A204.1 (cell line): ENCODE results near the gene DISP3.

Experiments
- FAIRE-seq: peaks from 2 replicates; lab custom pipeline; 2012; peaks lifted over from hg19 to GRCh38; lab: Jason Lieb, UNC

Gene DISP3

DNA sequence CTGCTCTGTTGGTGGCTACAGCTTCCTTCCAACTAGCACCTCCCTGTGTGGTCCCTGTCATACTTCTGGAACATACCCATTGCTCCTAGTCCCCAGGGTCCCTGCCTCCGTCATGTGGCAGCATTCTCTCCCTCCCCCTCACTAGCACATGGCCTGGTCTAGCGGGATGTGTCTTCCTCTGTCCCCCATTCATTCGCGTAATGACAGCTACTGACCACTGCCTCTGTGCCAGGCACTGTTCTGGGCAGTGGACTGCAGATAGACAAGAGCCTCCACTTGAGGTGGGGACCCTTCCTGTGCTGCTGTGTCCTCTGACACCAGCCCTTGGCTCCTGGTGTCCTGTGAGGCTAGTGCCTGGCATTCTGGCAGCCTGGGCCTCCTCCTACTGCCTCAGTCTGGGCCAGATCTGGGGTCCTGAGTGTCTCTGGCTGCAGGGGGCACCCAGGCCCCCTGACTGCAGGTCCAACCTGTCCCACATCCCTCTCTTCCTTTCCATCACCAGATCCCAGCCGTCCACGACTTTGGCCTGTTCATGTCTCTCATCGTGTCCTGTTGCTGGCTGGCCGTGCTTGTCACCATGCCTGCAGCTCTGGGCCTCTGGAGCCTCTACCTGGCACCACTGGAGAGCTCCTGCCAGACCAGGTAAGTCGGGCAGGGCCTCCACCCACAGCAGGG is 38.1 kb downstream of the DISP3 start:
- no peak for FAIRE-seq

DNA sequence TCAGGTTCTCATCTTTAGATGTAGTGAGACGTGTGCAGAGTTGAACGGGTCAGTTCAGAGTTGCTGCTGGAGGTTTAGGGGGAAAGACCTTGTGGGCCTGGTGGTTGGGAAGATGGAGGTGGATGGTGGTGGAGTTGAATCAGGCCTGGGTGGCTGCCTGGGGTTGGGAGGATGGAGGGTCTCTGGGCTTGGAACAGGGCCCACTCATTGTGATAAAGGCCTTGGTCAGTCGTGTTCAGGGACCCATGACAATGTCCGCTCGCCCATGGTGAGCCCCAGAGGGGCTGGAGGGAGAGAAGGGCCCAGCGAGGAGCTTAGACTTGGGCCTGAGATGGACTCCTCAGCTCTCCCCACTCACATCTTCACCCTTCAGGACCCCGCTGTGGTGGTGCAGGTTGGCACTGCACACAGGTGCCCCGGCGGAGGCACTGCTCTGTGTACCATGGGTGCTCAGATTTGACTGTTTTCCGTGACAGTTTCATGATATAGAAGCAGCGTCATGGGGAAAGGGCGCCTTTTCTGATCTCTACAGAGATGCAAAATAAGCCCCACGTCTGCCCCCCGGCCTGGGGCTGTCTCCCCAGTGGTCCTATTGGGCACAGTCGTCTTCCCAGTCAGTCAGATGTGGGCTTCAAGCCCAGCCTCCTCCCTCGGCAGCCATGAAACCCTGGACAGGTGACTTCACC is 39.2 kb downstream of the DISP3 start:
- FAIRE-seq, result no peak

DNA sequence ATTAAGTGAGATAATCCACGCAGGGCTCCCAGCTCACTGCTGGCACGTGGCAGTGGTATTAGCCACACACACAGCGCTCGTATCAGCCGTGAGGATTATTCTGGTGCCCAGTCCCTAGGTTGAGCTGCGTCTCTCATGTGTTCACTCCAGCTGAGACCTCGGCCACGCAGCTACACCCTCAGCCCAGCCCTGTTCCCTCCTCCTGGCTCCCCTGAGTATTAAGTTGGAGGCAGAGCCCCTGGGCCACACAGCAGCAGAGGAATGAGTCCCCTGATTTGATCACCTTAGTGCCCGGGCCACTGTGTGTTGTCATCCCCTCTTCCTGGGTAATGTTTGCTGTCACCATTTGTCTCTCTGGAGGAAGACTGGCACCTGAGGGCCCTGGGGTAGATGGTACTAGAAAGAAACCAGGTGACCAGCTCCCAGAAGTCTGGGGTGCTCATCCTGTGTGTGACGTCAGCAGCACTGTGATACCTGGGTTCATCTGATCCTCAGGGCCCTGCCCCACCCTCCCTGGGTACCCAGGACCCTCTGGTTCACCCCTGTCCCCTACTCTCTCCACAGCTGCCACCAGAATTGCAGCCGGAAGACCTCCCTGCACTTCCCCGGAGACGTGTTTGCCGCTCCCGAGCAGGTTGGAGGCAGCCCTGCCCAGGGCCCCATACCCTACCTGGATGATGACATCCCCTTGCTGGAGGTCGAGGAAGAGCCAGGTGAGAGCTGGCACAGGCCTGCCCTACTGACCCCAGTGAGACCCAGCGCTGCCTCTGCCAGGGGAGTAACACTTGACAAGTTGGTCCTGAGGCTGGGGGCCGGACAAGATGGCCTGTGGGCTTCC is 40.1 kb downstream of the DISP3 start:
- FAIRE-seq, result no peak

DNA sequence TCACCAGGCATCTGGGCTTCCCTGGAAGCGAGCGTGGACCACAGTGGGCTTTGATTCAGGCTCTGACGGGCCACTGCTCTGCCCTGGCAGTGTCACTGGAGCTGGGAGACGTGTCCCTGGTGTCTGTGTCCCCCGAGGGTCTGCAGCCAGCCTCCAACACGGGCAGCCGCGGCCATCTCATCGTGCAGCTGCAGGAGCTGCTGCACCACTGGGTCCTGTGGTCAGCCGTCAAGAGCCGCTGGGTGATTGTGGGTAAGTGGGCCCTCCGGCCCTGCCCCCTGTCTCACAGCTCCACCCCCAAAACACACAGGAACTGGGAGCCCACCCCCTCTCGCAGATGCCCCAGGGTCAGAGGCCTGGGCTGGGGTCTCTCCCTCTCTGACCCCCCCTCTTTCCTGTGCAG is 40.7 kb downstream of the DISP3 start:
- no peak for FAIRE-seq

DNA sequence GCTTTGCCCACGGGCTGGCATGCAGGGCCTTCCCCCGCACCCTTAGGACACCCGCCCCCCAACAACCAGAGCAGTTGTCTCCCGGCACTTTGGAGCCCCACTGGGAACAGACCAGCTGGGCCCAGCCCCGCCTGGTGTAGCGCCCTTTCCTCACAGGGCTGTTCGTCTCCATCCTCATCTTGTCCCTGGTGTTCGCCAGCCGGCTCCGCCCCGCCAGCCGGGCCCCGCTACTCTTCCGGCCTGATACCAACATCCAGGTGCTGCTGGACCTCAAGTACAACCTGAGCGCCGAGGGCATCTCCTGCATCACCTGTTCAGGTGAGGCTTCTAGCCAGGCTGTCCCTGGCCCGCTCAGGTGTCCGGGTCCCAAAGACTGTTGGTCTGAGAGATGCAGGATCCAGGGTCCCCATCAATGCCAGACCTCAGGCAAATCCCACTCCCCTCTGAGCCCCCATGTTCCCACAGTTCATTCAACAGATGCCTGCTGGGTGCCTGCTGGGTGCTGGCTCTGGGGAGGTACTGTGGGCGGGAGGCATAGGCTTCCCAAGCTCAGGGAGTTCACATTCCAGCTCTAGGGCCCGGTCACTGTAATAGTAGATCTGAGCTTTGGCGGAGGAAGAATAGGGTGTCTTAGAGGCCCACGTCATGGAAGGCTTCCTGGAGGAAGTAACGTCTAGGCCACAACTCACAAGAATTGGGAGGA is 41.7 kb downstream of the DISP3 start:
- FAIRE-seq, result no peak

DNA sequence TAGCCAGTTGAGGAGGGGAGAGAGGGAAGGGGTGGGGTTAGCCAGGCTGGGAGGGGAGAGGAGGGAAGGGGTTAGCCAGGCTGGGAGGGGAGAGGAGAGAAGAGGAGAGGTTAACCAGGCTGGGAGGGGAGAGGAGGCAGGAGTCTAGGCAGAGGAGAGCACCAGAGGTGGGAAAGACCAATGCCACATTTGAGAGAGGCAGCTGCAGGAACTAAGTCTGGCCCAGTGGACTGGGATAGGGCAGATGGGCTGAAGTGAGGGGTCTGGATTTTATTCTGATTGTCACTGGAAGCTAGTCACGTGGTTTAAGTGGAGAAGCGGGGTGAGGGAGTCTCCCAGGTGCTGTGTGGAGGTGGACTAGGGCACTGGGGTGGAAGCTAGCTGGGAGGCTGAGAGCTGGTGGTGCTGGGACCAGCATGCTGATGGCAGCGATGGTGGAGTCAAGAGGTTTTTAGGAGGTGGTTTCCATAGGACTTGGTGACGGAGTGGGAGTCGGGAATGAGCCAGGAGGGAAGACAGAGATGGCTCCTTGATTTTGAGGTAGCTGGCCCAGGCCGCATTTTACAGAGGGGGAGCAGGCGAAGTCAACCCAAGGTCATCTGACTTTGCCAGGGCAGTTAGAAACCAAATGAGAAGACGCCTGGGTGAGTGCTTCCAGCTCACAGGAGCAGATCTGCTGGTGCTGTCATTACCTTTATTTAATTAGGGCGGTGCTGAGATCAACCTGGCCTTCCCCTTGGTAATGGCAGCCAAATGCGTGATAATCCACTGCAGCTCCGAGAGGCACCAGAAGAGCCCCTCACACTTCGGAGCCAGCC is 42.8 kb downstream of the DISP3 start:
- no peak for FAIRE-seq

DNA sequence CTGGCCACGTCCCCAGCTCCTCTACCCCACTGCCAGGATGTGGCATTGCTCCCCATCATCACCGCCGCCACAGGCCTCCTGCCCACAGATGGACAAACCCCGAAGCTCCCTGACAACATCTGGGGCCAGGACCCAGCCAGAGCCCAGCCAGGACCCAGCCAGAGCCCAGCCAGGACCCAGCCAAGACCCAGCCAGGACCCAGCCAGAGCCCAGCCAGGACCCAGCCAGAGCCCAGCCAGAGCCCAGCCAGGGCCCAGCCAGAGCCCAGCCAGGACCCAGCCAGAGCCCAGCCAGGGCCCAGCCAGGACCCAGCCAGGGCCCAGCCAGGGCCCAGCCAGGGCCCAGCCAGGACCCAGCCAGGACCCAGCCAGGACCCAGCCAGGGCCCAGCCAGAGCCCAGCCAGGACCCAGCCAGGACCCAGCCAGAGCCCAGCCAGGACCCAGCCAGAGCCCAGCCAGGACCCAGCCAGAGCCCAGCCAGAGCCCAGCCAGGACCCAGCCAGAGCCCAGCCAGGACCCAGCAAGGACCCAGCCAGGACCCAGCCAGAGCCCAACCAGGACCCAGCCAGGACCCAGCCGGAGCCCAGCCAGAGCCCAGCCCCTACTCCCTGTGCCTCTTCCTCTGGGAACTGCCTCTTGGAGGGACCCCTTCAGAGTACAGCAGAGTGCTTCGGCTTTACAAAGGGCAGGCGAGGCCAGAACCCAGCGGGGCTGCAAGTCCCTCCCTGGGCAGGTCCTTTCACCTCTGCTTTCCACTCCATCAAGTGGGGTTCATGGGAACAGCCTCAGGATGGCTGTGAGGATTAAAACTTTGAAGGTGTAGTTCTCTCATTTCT is 43.7 kb downstream of the DISP3 start:
- FAIRE-seq, result no peak

DNA sequence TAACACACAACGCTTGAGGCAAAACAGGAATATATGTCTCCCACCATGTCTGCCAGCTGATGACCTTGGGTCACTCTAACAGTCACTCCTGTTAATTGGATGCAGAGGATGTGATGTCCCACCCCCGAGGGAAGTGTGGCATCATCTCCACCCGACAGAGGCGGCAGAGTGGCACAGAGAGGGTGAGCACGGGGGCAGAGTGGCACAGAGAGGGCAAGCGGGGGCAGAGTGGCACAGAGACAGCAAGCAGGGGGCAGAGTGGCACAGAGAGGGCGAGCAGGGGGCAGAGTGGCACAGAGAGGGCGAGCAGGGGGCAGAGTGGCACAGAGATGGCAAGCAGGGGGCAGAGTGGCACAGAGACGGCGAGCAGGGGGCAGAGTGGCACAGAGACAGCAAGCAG is 44.3 kb downstream of the DISP3 start:
- no peak for FAIRE-seq

DNA sequence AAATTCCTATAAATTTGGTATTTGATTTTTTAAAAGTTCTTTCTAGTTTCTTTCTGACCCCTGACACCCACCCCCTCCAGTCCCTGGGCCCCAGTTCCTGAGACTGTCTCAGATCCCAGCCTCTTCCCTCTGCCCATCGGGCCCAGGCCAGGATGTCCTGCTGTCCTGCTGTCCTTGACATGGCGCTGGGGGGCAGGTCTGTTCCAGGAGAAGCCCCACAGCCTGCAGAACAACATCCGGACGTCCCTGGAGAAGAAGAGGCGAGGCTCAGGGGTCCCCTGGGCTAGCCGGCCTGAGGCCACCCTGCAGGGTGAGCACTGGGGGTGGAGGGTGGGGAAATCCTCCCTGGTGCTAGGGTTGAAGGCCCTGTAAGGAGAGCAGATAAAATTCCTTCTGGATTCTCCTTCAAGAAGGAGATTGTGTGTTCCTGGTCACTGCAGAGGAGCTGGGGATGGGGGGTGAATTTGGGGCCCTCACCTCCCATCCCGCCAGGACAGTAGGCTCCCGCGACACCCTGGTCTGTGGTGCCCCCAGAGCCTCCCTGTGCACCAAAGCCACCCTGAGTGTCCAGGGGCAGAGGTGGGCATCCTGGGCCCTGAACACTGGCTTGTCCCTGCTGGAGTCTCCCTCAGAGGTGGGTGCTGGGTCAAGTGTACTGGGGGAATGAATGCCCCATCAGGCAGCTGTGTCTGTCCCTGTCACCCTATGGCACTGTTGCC is 45.0 kb downstream of the DISP3 start:
- FAIRE-seq, result no peak

DNA sequence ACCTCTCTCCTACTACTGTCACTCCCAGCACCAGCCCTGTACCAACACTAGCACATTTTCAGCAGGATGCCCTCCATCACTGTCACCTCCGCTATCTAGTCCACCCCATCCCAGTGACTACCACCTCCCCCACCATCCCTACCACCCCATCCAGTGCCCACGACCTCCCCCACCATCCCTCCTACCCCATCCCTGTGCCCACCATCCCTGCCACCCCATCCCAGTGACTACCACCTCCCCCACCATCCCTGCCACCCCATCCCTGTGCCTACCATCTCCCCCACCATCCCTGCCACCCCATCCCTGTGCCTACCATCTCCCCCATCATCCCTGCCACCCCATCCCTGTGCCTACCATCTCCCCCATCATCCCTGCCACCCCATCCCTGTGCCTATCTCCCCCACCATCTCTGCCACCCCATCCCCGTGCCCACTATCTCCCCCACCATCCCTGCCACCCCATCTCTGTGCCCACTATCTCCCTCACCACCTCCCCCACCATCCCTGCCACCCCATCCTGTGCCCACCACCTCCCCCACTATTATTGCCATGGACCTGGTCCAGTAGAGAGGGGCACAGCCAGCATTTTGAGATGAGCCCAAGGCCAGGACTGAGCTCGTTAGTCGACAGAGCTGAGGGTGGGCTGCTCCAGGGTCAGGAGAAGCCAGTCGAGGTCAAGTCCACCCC is 45.7 kb downstream of the DISP3 start:
- no peak for FAIRE-seq

DNA sequence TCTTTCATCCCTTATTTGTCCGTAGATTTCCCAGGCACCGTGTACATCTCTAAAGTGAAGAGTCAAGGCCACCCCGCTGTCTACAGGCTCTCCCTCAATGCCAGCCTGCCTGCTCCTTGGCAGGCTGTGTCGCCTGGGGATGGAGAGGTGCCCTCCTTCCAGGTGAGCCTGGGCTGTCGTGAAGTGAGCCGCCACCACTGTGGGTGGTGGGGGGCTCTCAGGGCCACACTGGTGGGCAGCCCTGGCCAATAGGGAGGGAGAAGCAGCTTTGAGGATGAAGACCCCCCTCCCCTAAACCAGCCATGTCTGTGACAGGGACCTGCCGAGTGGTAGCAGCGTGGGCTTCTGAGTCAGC is 46.2 kb downstream of the DISP3 start:
- no peak for FAIRE-seq

DNA sequence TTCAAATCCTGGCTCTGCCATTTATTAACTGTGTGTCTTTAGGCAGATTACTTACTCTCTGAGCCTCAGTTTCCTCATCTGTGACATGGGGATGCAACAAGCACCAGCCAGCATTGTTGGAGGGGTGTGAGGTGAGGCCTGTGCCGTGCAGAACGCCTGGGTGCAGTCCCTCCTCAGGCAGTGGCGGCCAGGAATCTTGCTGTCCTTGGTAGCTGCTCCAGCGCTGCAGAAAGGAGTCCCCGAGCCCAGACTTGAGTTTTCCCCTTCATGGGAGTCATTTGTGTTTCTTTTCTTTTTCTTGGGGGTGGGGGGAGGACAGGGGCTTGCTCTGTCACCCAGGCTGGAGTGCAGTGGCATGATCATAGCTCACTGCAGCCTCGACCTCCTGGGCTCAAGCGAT is 46.6 kb downstream of the DISP3 start:
- FAIRE-seq, result no peak

DNA sequence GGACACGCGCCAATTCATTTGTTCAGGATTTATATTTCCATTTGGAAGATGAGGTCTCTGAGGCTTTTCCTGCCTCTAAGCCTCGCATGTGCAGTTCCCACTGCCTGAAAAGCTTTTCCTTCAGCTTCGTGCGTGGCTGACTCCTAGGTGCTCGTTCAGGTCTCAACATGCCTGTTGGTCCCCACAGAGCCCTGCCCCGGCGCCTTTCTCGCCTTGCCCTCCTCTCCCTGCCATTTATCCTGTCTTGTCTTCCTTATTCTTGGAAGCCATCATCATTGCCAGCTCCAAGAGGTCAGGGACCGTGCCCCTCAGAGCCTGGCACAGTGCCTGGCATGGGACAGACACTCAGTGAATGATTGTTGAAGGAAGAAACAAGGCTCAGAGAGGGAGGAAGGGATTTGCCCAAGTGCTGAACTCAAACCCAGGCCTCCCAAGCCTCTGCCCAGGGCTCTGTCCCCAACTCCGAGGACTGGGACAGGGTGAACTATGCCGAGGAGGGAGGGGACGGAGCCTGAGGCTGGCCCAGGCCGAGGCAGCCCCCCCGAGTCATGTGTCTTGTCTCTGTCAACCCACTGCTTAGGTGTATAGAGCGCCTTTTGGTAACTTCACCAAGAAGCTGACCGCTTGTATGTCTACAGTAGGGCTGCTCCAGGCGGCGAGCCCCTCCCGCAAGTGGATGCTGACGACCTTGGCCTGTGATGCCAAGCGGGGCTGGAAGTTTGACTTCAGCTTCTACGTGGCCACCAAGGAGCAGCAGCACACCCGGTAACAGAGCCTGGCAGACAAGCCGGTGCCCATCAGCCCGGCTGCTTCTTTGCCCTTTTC is 47.3 kb downstream of the DISP3 start:
- FAIRE-seq, result no peak

DNA sequence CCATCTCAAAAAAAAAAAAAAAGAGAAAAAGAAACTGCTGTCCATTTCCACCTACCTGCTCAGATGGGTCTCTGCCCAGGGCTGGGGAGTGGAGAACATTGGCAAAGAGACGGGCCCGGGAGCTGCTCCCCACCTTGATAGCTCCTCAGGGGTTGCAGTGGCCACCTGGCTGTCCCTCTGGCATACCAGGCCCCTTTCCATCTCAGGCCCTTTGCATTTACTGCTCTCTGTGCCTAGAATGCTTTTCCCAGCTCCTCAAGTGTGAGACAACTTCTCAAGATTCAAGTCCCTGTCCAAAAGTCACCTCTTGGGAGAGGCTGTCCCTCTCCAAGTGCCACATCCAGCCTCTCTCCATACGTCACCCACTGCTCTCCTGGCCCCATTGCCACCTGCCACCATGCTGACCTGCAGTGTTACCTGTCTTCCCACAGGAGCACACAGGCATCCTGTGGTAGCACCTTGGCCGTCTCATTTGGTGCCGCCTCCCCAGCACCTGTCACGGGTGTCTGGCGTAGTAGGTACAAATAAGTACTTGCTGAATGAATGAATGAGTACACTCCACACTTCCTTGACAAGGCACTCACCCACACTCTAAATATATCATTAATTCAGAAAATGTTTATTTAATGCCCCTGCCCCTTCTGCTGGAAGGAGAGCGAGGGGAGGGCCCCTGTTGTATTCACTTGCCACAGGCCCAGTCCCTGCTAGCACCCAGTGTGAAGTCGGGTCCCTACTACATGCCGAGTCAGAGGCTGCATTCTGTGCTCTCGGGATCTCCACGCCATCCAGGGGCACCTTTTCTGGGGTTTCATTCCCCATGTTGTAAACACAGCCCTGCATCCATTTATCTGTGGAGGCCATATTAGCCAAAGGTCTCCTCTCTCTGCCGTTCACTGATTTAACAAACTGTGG is 48.8 kb downstream of the DISP3 start:
- no peak for FAIRE-seq

DNA sequence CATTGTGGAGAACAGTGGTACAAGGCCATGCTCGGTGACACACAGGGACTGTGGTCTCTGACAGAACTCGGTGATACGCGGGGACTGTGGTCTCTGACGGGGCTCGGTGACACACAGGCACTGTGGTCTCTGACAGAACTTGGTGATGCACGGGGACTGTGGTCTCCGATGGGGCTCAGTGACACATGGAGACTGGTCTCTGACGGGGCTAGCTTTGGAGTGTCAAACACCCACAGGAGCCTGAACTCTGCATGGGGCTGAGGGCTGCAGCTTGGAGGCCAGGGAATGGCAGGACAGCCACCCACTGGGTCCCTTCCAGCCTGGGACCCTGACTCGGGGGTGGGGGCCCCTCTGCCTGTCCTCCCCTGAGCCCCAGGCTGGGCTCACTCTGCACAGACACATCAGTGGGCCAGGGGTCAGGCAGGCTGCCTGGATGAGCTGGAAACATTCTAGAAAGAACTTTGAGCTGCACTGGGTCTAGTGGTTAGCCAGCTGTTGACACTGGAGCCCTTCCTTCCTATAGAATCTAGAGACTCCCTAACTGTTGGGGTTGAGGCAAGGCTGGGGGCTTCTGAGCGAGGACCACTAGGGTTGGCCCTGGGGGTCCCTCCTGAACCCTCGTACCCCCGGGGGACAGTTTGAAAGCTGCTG is 49.8 kb downstream of the DISP3 start:
- no peak for FAIRE-seq

DNA sequence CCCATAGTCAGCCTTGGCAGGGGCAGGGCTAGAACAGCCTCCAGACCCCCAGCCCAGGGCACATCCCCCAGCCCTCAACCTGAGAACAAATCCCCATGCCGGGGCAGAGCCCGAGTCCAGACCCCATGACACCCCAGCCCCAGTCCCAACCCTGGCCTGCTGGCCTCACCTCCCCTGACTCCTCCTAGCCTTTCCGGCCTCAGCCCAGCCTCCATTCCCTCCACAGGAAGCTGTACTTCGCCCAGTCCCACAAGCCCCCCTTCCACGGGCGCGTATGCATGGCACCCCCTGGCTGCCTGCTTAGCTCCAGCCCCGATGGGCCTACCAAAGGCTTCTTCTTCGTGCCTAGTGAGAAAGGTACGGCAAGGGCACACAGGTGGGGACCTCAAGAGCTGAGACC is 50.4 kb downstream of the DISP3 start:
- no peak for FAIRE-seq
